ENCODE data around the gene TAF11L10.
"Not testable (repeated sequence)": the region's sequence is repeated elsewhere in the genome, so short reads cannot be mapped to it uniquely, and the experiment has no call there.

TAF11L10 gene

GRCh38 chr5:17607461-17607860 is 9.8 kb upstream of the TAF11L10 start:
- not testable (repeated sequence) for H2BK5ac ChIP-seq (ENCODE audit: low read length); H3K18ac ChIP-seq (ENCODE audit: low read length); H2BK12ac ChIP-seq (ENCODE audit: low read length); H3K23ac ChIP-seq (ENCODE audit: low read depth, low read length, poor library complexity); H2AFZ ChIP-seq (ENCODE audit: low read length); H3K79me1 ChIP-seq (ENCODE audit: low read depth, low read length); H2AK5ac ChIP-seq (ENCODE audit: low read depth, low read length); H3K36me3 ChIP-seq (replicated peaks in 1 of 2; ENCODE audit: control insufficient read depth in 2 of 2, insufficient read depth in 2 of 2, low read length in 2 of 2); H3K4me1 ChIP-seq (ENCODE audit: control insufficient read depth in 2 of 2, insufficient read depth in 1 of 2, low read depth in 1 of 2, low read length in 2 of 2); H3K9ac ChIP-seq (ENCODE audit: low read depth, low read length, poor library complexity); H3K14ac ChIP-seq (ENCODE audit: low read length); H4K8ac ChIP-seq (ENCODE audit: low read depth, low read length); H3K27me3 ChIP-seq (ENCODE audit: control insufficient read depth in 3 of 3, insufficient read depth in 3 of 3, low read depth in 1 of 3, low read length in 3 of 3); H3K27ac ChIP-seq (replicated peaks; ENCODE audit: low read length); H2BK15ac ChIP-seq (ENCODE audit: low read length); H2BK120ac ChIP-seq (ENCODE audit: low read depth, low read length); H3K4ac ChIP-seq (ENCODE audit: low read length); H3K9me3 ChIP-seq (replicated peaks in 1 of 2; ENCODE audit: control insufficient read depth in 2 of 2, insufficient read depth in 1 of 2, low read depth in 1 of 2, low read length in 2 of 2); H4K91ac ChIP-seq (ENCODE audit: low read depth, low read length, poor library complexity); H3K4me2 ChIP-seq (ENCODE audit: insufficient read depth, low read length, poor library complexity, severe bottlenecking); DNase-seq (ENCODE audit: low spot score)
- peak overlapping the region in 1 of 2 donors; percentile 59 for H3K4me3 ChIP-seq (ENCODE audit: low read length in 2 of 2)
- no CpG with 5 or more reads among the region's 4 CpGs for WGBS, 2 donors (ENCODE audit: extremely low coverage in 2 of 2, insufficient read length in 2 of 2, insufficient replicate concordance in 1 of 2)

- Histone ChIP-seq H2BK120ac (ENCODE audit: low read depth, low read length) (no peak overlapping the region), H2AFZ (ENCODE audit: low read length) (no peak overlapping the region), H3K4me2 (ENCODE audit: insufficient read depth, low read length, poor library complexity, severe bottlenecking) (no peak overlapping the region), H2BK5ac (ENCODE audit: low read length) (no peak overlapping the region), H3K27me3 (ENCODE audit: control insufficient read depth in 3 of 3, insufficient read depth in 3 of 3, low read depth in 1 of 3, low read length in 3 of 3) (no peaks in the 10 kb centered on the region), H3K27ac (replicated peaks; ENCODE audit: low read length) (no peak overlapping the region), H4K91ac (ENCODE audit: low read depth, low read length, poor library complexity) (no peak overlapping the region), H2BK15ac (ENCODE audit: low read length) (no peak overlapping the region), H3K4me3 (ENCODE audit: low read length in 2 of 2) (peak overlapping the region in 1 of 2 donors; percentile 34), H3K79me1 (ENCODE audit: low read depth, low read length) (no peaks in the 10 kb centered on the region), H3K36me3 (replicated peaks in 1 of 2; ENCODE audit: control insufficient read depth in 2 of 2, insufficient read depth in 2 of 2, low read length in 2 of 2) (no peaks in the 10 kb centered on the region), H4K8ac (ENCODE audit: low read depth, low read length) (no peak overlapping the region), H3K4me1 (ENCODE audit: control insufficient read depth in 2 of 2, insufficient read depth in 1 of 2, low read depth in 1 of 2, low read length in 2 of 2) (no peaks in the 10 kb centered on the region), H3K23ac (ENCODE audit: low read depth, low read length, poor library complexity) (no peak overlapping the region), H2BK12ac (ENCODE audit: low read length) (no peak overlapping the region), H3K18ac (ENCODE audit: low read length) (no peak overlapping the region), H3K4ac (ENCODE audit: low read length) (no peak overlapping the region), H3K9ac (ENCODE audit: low read depth, low read length, poor library complexity) (no peak overlapping the region), H2AK5ac (ENCODE audit: low read depth, low read length) (no peak overlapping the region), H3K9me3 (replicated peaks in 1 of 2; ENCODE audit: control insufficient read depth in 2 of 2, insufficient read depth in 1 of 2, low read depth in 1 of 2, low read length in 2 of 2) (no peaks in the 10 kb centered on the region), H3K14ac (ENCODE audit: low read length) (no peak overlapping the region)
- WGBS, 2 donors (ENCODE audit: extremely low coverage in 2 of 2, insufficient read length in 2 of 2, insufficient replicate concordance in 1 of 2): no CpG with 5 or more reads among the region's 14 CpGs
- no peak for DNase-seq (ENCODE audit: low spot score)
Measured at GRCh38 chr5:17604951-17605350, 7.3 kb upstream of the TAF11L10 start.

- not testable (repeated sequence) for H3K4ac ChIP-seq (ENCODE audit: low read length); H3K79me1 ChIP-seq (ENCODE audit: low read depth, low read length); H3K4me2 ChIP-seq (ENCODE audit: insufficient read depth, low read length, poor library complexity, severe bottlenecking); H4K91ac ChIP-seq (ENCODE audit: low read depth, low read length, poor library complexity); H3K27ac ChIP-seq (replicated peaks; ENCODE audit: low read length); DNase-seq (ENCODE audit: low spot score); H2AK5ac ChIP-seq (ENCODE audit: low read depth, low read length); H3K9me3 ChIP-seq (replicated peaks in 1 of 2; ENCODE audit: control insufficient read depth in 2 of 2, insufficient read depth in 1 of 2, low read depth in 1 of 2, low read length in 2 of 2); H2BK15ac ChIP-seq (ENCODE audit: low read length); H3K23ac ChIP-seq (ENCODE audit: low read depth, low read length, poor library complexity); H3K4me1 ChIP-seq (ENCODE audit: control insufficient read depth in 2 of 2, insufficient read depth in 1 of 2, low read depth in 1 of 2, low read length in 2 of 2); H2AFZ ChIP-seq (ENCODE audit: low read length); H3K36me3 ChIP-seq (replicated peaks in 1 of 2; ENCODE audit: control insufficient read depth in 2 of 2, insufficient read depth in 2 of 2, low read length in 2 of 2); H2BK5ac ChIP-seq (ENCODE audit: low read length); H4K8ac ChIP-seq (ENCODE audit: low read depth, low read length); H3K18ac ChIP-seq (ENCODE audit: low read length); H3K14ac ChIP-seq (ENCODE audit: low read length); H2BK12ac ChIP-seq (ENCODE audit: low read length); H3K9ac ChIP-seq (ENCODE audit: low read depth, low read length, poor library complexity); H3K27me3 ChIP-seq (ENCODE audit: control insufficient read depth in 3 of 3, insufficient read depth in 3 of 3, low read depth in 1 of 3, low read length in 3 of 3); H2BK120ac ChIP-seq (ENCODE audit: low read depth, low read length)
- WGBS, 2 donors (ENCODE audit: extremely low coverage in 2 of 2, insufficient read length in 2 of 2, insufficient replicate concordance in 1 of 2): no CpG with 5 or more reads among the region's 6 CpGs
- peak within 1 kb of the TSS in 1 of 2 donors; percentile 34 for H3K4me3 ChIP-seq (ENCODE audit: low read length in 2 of 2)
Measured at GRCh38 chr5:17603880-17604279, 6.3 kb upstream of the TAF11L10 start, which contains the start of gene TAF11L11. Gene TAF11L11, plus strand, starts transcription at chr5:17604183.

GRCh38 chr5:17594255-17594654 is 3.4 kb downstream of the TAF11L10 start, which contains the start of gene TAF11L9:
Gene TAF11L9, minus strand, starts transcription at chr5:17594394.
- not testable (repeated sequence) for H2BK120ac ChIP-seq (ENCODE audit: low read depth, low read length); H3K27ac ChIP-seq (replicated peaks; ENCODE audit: low read length); H3K4me1 ChIP-seq (ENCODE audit: control insufficient read depth in 2 of 2, insufficient read depth in 1 of 2, low read depth in 1 of 2, low read length in 2 of 2); H3K4me2 ChIP-seq (ENCODE audit: insufficient read depth, low read length, poor library complexity, severe bottlenecking); H3K23ac ChIP-seq (ENCODE audit: low read depth, low read length, poor library complexity); H3K9ac ChIP-seq (ENCODE audit: low read depth, low read length, poor library complexity); H2BK15ac ChIP-seq (ENCODE audit: low read length); H4K8ac ChIP-seq (ENCODE audit: low read depth, low read length); H3K14ac ChIP-seq (ENCODE audit: low read length); H3K4ac ChIP-seq (ENCODE audit: low read length); H2AFZ ChIP-seq (ENCODE audit: low read length); H3K79me1 ChIP-seq (ENCODE audit: low read depth, low read length); DNase-seq (ENCODE audit: low spot score); H3K36me3 ChIP-seq (replicated peaks in 1 of 2; ENCODE audit: control insufficient read depth in 2 of 2, insufficient read depth in 2 of 2, low read length in 2 of 2); H2BK5ac ChIP-seq (ENCODE audit: low read length); H3K27me3 ChIP-seq (ENCODE audit: control insufficient read depth in 3 of 3, insufficient read depth in 3 of 3, low read depth in 1 of 3, low read length in 3 of 3); H3K9me3 ChIP-seq (replicated peaks in 1 of 2; ENCODE audit: control insufficient read depth in 2 of 2, insufficient read depth in 1 of 2, low read depth in 1 of 2, low read length in 2 of 2); H3K18ac ChIP-seq (ENCODE audit: low read length); H2BK12ac ChIP-seq (ENCODE audit: low read length); H3K4me3 ChIP-seq (ENCODE audit: low read length in 2 of 2); H4K91ac ChIP-seq (ENCODE audit: low read depth, low read length, poor library complexity); H2AK5ac ChIP-seq (ENCODE audit: low read depth, low read length)
- WGBS, 2 donors (ENCODE audit: extremely low coverage in 2 of 2, insufficient read length in 2 of 2, insufficient replicate concordance in 1 of 2): no CpG with 5 or more reads among the region's 15 CpGs

All from neuronal stem cell (in vitro differentiated cells).